Cardiac muscle cell (in vitro differentiated cells and primary cell): ENCODE results near the gene ATP13A4. TPM values are rescaled to one million over a fixed set of nuclear protein-coding genes. Genes with fewer than 3 reads are reported as not detected.
A peak's percentile ranks its signal among the peaks of the same experiment; 100 is the strongest.

Experiments used
- DNase-seq, 2 donors: peaks; one replicate each; pipeline versions ENCODE4 v3.0.0 to v3.0.0-alpha.2; 2010 to 2017; ENCODE audit warnings: low read depth in 1 of 2, low spot score in 1 of 2
- H3K27ac ChIP-seq: fragments of 200-600 bp; sonication (generic); 2 replicates; pipeline ENCODE4 v1.5.1; 2016
- H3K27me3 ChIP-seq: fragments of 200-600 bp; sonication (generic); 2 replicates; pipeline ENCODE4 v1.6.0; 2016; ENCODE audit warnings: control low read depth
- H3K36me3 ChIP-seq: fragments of 200-600 bp; sonication (generic); 2 replicates; pipeline ENCODE4 v1.5.1; 2016; ENCODE audit warnings: control low read depth
- H3K4me1 ChIP-seq: fragments of 200-600 bp; sonication (generic); 2 replicates; pipeline ENCODE4 v1.8.1; 2017; ENCODE audit warnings: low read depth, mild to moderate bottlenecking, mixed run types
- H3K4me3 ChIP-seq: fragments of 200-600 bp; sonication (generic); 2 replicates; pipeline ENCODE4 v1.5.1; 2016; ENCODE audit warnings: mild to moderate bottlenecking
- H3K9me3 ChIP-seq: fragments of 200-600 bp; sonication (generic); 2 replicates; pipeline ENCODE4 v1.5.1; 2017; ENCODE audit warnings: low read depth, mild to moderate bottlenecking, control low read depth
- polyA plus RNA-seq: library from polyadenylated mRNA; unstranded; fragments of >200 nt; fragmentation: Nextera tagmentation; extraction: Ambion mirVana; gene quantifications from 2 replicates; pipeline ENCODE4 v1.2.1, GENCODE V29; 2016
- total RNA-seq: library from RNA; depleted of rRNA; stranded (reverse); fragments of >200 nt; gene quantifications from 2 replicates; pipeline ENCODE4 v1.2.3, GENCODE V29; 2016
- TF ChIP-seq, protein P1 (sequence below): IDR thresholded peaks from 2 replicates; pipeline ENCODE4 v1.5.1; 2012; ENCODE audit warnings: low read depth, mild to moderate bottlenecking, low read length

The ATP13A4 gene
- total and polyA plus RNA-seq, 2 experiments from 2014 or later: 1.0 to 3.0 TPM

DNA sequence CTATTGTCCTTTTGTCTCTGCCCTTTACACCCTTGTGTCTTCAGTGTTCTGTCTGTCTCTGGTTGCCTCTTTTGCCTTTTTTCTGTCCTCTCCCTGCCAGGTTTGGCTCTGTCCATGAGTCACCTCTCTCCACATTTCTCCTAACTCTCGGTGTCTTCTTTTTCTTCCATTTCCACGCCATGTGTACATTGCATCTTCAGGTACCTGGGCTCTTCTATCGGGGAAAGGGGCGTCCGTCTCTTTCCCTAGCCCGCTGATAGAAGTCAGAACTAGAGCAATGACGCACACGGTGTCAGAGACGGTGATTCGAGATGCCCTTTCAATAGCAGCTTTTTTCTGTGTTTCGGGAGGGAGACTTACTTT, 39.0 kb upstream of the ATP13A4 start:
- no peaks in the 10 kb centered on the region for H3K9me3 ChIP-seq
- H3K27ac ChIP-seq: peak overlapping the region; percentile 93
- TF ChIP-seq, protein P1, sequence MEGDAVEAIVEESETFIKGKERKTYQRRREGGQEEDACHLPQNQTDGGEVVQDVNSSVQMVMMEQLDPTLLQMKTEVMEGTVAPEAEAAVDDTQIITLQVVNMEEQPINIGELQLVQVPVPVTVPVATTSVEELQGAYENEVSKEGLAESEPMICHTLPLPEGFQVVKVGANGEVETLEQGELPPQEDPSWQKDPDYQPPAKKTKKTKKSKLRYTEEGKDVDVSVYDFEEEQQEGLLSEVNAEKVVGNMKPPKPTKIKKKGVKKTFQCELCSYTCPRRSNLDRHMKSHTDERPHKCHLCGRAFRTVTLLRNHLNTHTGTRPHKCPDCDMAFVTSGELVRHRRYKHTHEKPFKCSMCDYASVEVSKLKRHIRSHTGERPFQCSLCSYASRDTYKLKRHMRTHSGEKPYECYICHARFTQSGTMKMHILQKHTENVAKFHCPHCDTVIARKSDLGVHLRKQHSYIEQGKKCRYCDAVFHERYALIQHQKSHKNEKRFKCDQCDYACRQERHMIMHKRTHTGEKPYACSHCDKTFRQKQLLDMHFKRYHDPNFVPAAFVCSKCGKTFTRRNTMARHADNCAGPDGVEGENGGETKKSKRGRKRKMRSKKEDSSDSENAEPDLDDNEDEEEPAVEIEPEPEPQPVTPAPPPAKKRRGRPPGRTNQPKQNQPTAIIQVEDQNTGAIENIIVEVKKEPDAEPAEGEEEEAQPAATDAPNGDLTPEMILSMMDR: no peak
- no peaks in the 10 kb centered on the region for H3K27me3 ChIP-seq
- peak; percentile 13 to 25 for DNase-seq
- H3K4me1 ChIP-seq: peaks cover 18% of the 10 kb centered on the region
- no peaks in the 10 kb centered on the region for H3K36me3 ChIP-seq
- H3K4me3 ChIP-seq: peak overlapping the region; percentile 70

- Histone ChIP-seq H3K36me3 (no peaks in the 10 kb centered on the region), H3K27me3 (no peaks in the 10 kb centered on the region), H3K4me1 (peaks cover 12% of the 10 kb centered on the region), H3K27ac (peak within 1 kb of the TSS; percentile 93), H3K4me3 (peak within 1 kb of the TSS; percentile 70), H3K9me3 (no peaks in the 10 kb centered on the region)
- TF ChIP-seq, protein P1: peak; percentile 23
- DNase-seq: peak; percentile 99 to 100
These were observed 38.4 kb upstream of the ATP13A4 start, which contains the start of gene OPA1 for GRCh38 chr3:193592841-193593667. Gene OPA1 (plus strand): TSS chr3:193593208. CDS start chr3:193593378, 170 bp downstream.

DNA sequence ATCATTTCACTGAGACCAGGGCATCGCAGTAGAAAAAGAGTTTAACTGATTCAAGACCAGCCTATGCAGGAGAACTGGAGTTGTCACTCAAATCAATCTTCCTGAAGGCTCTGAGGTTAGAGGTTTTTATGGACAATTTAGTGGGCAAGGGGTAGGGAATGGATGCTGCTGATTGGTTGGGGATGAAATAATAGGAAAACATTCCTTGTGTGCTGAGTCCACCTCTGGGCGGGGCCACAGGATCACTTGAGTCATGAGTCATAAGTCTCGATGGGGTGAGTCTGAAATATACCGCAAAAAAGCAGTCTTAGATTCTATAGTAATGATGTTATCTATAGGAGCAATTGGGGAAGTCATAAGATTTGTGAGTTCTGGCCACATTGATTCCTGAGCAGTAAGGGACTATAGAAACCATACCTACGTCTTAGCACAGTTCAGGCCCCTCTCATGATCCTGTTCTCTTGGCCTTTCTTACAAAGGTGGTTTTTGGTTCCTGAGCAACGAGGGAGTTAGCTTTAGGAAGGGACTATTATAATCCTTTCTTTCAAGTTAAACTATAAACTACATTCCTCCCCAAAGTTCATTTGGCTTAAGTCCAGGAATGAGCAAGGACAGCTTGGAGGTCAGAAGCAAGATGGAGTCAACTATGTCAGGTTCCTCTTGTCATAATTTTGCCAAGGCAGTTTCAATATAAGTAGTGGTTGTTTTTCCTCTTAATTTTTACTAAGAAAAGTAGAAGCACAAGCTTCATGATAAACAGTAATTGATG, 35.6 kb upstream of the ATP13A4 start:
- H3K9me3 ChIP-seq: no peaks in the 10 kb centered on the region
- no peak overlapping the region for H3K27ac ChIP-seq
- TF ChIP-seq, protein P1: no peak
- H3K4me1 ChIP-seq: peaks cover 8% of the 10 kb centered on the region
- no peaks in the 10 kb centered on the region for H3K27me3 ChIP-seq
- no peak overlapping the region for H3K4me3 ChIP-seq
- H3K36me3 ChIP-seq: no peaks in the 10 kb centered on the region
- DNase-seq: peak in 1 of 2 donors; percentile 52

GRCh38 chr3:193589616-193590015, 34.9 kb upstream of the ATP13A4 start:
- DNase-seq: no peak
- H3K4me1 ChIP-seq: peaks cover 7% of the 10 kb centered on the region
- TF ChIP-seq, protein P1: no peak
- H3K4me3 ChIP-seq: no peak overlapping the region
- no peaks in the 10 kb centered on the region for H3K36me3 ChIP-seq
- H3K9me3 ChIP-seq: no peaks in the 10 kb centered on the region
- no peak overlapping the region for H3K27ac ChIP-seq
- no peaks in the 10 kb centered on the region for H3K27me3 ChIP-seq

GRCh38 chr3:193589129-193589528, 34.4 kb upstream of the ATP13A4 start:
- peaks cover 2% of the 10 kb centered on the region for H3K4me1 ChIP-seq
- no peak overlapping the region for H3K27ac ChIP-seq
- no peaks in the 10 kb centered on the region for H3K27me3 ChIP-seq
- DNase-seq: no peak
- no peaks in the 10 kb centered on the region for H3K9me3 ChIP-seq
- H3K36me3 ChIP-seq: no peaks in the 10 kb centered on the region
- H3K4me3 ChIP-seq: no peak overlapping the region
- TF ChIP-seq, protein P1: no peak
